OCI-LY3 (cell line): Measurements from ENCODE around the gene NOXO1.

Experiments
- H2AFZ ChIP-seq: fragments of 200-600, 300-600 bp; shearing (Covaris generic); 2 replicates; pipeline ENCODE4 v1.6.0; 2014; ENCODE audit warnings: antibody characterized with exemption, low read depth, low read length
- H3K27ac ChIP-seq: fragments of 200-600, 300-600 bp; sonication (generic); 2 replicates; pipeline ENCODE4 v1.5.1; 2014; ENCODE audit warnings: mild to moderate bottlenecking, low read length, moderate library complexity, mixed read lengths
- H3K27me3 ChIP-seq: fragments of 200-600, 300-600 bp; sonication (generic); 2 replicates; pipeline ENCODE4 v1.6.1; 2014; ENCODE audit warnings: low read depth, low read length, mixed read lengths
- H3K36me3 ChIP-seq: fragments of 200-600, 300-600 bp; sonication (generic); replicated peaks from 2 replicates; pipeline ENCODE3; 2014; ENCODE audit warnings: low read depth, low read length, mixed read lengths
- H3K4me1 ChIP-seq: fragments of 300-600, 200-600 bp; sonication (generic); 2 replicates; pipeline ENCODE4 v1.6.1; 2014; ENCODE audit warnings: low read length, mixed read lengths
- H3K4me2 ChIP-seq: fragments of 200-600, 300-600 bp; sonication (generic); 2 replicates; pipeline ENCODE4 v1.6.1; 2014; ENCODE audit warnings: low read length, mixed read lengths
- H3K4me3 ChIP-seq: fragments of 300-600, 200-600 bp; sonication (generic); 2 replicates; pipeline ENCODE4 v1.5.1; 2014; ENCODE audit warnings: antibody characterized with exemption, mild to moderate bottlenecking, low read length, moderate library complexity
- H3K79me2 ChIP-seq: fragments of 300-600, 200-600 bp; shearing (Covaris generic); 2 replicates; pipeline ENCODE4 v1.6.1; 2014; ENCODE audit warnings: mild to moderate bottlenecking, low read length, mixed read lengths
- H3K9ac ChIP-seq: fragments of 300-600, 200-600 bp; shearing (Covaris generic); 2 replicates; pipeline ENCODE4 v1.6.0; 2014; ENCODE audit warnings: mild to moderate bottlenecking, low read length, moderate library complexity
- H3K9me3 ChIP-seq: fragments of 200-600, 300-600 bp; shearing (Covaris generic); 2 replicates; pipeline ENCODE4 v1.6.1; 2014; ENCODE audit warnings: low read length, mixed read lengths; ENCODE audit not compliant: insufficient read depth
- H4K20me1 ChIP-seq: fragments of 200-600, 300-600 bp; sonication (generic); 2 replicates; pipeline ENCODE4 v1.6.1; 2016; ENCODE audit warnings: low read length, mixed read lengths; ENCODE audit not compliant: insufficient read depth
- CTCF ChIP-seq: fragments of 200-600, 300-600 bp; sonication (generic); IDR thresholded peaks from 2 replicates; pipeline ENCODE4 v1.5.1; 2014; ENCODE audit warnings: antibody characterized with exemption, low read length, low read depth
- EZH2phosphoT487 ChIP-seq: fragments of 200-600 bp; shearing (Covaris generic); IDR thresholded peaks from 2 replicates; pipeline ENCODE4 v1.6.1; 2018; ENCODE audit warnings: antibody characterized with exemption, mixed run types, low read depth

The NOXO1 gene

GRCh38 chr16:2019921-2020831 is 38.9 kb upstream of the NOXO1 start:
- Histone ChIP-seq H3K27me3 (no peaks in the 10 kb centered on the region), H3K9me3 (no peaks in the 10 kb centered on the region), H2AFZ (no peak overlapping the region), H3K36me3 (no peaks in the 10 kb centered on the region), H3K9ac (no peak overlapping the region), H4K20me1 (no peaks in the 10 kb centered on the region), H3K4me3 (no peak overlapping the region), H3K4me1 (peaks cover 10% of the 10 kb centered on the region; the same call in 1 of the 2 replicates), H3K27ac (no peak overlapping the region), H3K4me2 (no peak overlapping the region), H3K79me2 (no peaks in the 10 kb centered on the region)
- TF ChIP-seq CTCF: no peak
- no peak for TF ChIP-seq EZH2phosphoT487

GRCh38 chr16:2019518-2019920 is 38.2 kb upstream of the NOXO1 start, which contains the start of gene NPW:
NPW (plus strand) TSS chr16:2019785.
- no peak within 1 kb of the TSS for H3K4me3 ChIP-seq
- no peaks in the 10 kb centered on the region for H3K9me3 ChIP-seq
- no peaks in the 10 kb centered on the region for H3K79me2 ChIP-seq
- H3K4me1 ChIP-seq: peaks cover 10% of the 10 kb centered on the region; the same call in 1 of the 2 replicates
- H3K9ac ChIP-seq: no peak within 1 kb of the TSS
- no peaks in the 10 kb centered on the region for H3K27me3 ChIP-seq
- H3K4me2 ChIP-seq: no peak within 1 kb of the TSS
- no peak within 1 kb of the TSS for H3K27ac ChIP-seq
- no peaks in the 10 kb centered on the region for H4K20me1 ChIP-seq
- no peak within 1 kb of the TSS for H2AFZ ChIP-seq
- H3K36me3 ChIP-seq: no peaks in the 10 kb centered on the region
- no peak for TF ChIP-seq CTCF
- no peak for TF ChIP-seq EZH2phosphoT487

- TF ChIP-seq EZH2phosphoT487: no peak
- peak; percentile 53 for TF ChIP-seq CTCF
- no peak overlapping the region for H3K27ac ChIP-seq
Measured at GRCh38 chr16:2016407-2016922, 35.2 kb upstream of the NOXO1 start.

DNA sequence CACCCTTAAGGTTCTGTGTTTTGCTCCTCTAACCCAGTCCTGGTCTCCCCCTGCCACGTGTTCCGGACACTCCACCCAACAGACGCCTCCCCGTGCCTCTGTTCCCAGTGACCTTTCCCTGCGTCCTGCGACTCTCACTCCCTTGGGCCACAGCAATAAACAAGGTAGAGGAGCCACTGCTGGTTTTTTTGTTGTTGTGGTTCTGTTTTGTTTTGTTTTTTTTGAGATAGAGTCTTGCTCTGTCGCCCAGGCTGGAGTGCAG is 34.6 kb upstream of the NOXO1 start:
- Histone ChIP-seq H3K27ac (no peak overlapping the region), H2AFZ (no peak overlapping the region), H3K4me2 (no peak overlapping the region), H3K4me3 (no peak overlapping the region), H4K20me1 (no peaks in the 10 kb centered on the region), H3K27me3 (no peaks in the 10 kb centered on the region), H3K9ac (no peak overlapping the region), H3K4me1 (peaks cover under 1% of the 10 kb centered on the region), H3K9me3 (no peaks in the 10 kb centered on the region), H3K36me3 (no peaks in the 10 kb centered on the region), H3K79me2 (no peaks in the 10 kb centered on the region)
- TF ChIP-seq CTCF (no peak), EZH2phosphoT487 (no peak)

More at GRCh38 chr16:2016407-2016922, 35.2 kb upstream of the NOXO1 start:
- Histone ChIP-seq H3K4me3 (no peak overlapping the region), H3K4me1 (no peaks in the 10 kb centered on the region), H3K9ac (no peak overlapping the region), H2AFZ (no peak overlapping the region), H3K79me2 (no peaks in the 10 kb centered on the region), H3K4me2 (no peak overlapping the region), H3K9me3 (no peaks in the 10 kb centered on the region), H3K27me3 (no peaks in the 10 kb centered on the region), H4K20me1 (no peaks in the 10 kb centered on the region), H3K36me3 (no peaks in the 10 kb centered on the region)
